ENCODE measurements around the gene EXD3.
A peak's percentile ranks its signal among the peaks of the same experiment; 100 is the strongest.

Gene EXD3

GRCh38 chr9:137297966-137298365 lies 125.0 kb downstream of the EXD3 start:
- no peak for ATAC-seq (replicated peaks)
- H3K36me3 Mint-ChIP-seq (ENCODE audit: insufficient read depth): no peaks in the 10 kb centered on the region
- no peak overlapping the region for H3K4me3 Mint-ChIP-seq
- DNase-seq: no peak
- H3K4me1 Mint-ChIP-seq (ENCODE audit: low read depth in 2 of 2): peaks cover 3 to 10% of the 10 kb centered on the region in 2 donors
- H3K27ac Mint-ChIP-seq: no peak overlapping the region
- H3K27me3 Mint-ChIP-seq: peaks cover 23 to 54% of the 10 kb centered on the region in 2 donors
- H3K9me3 Mint-ChIP-seq: no peaks in the 10 kb centered on the region

- H3K9me3 Mint-ChIP-seq: no peaks in the 10 kb centered on the region
- H3K27me3 Mint-ChIP-seq: peaks cover 24 to 56% of the 10 kb centered on the region in 2 donors
- no peak for DNase-seq
- peaks cover 3 to 10% of the 10 kb centered on the region in 2 donors for H3K4me1 Mint-ChIP-seq (ENCODE audit: low read depth in 2 of 2)
- H3K4me3 Mint-ChIP-seq: peak overlapping the region; percentile 63 to 73
- H3K36me3 Mint-ChIP-seq (ENCODE audit: insufficient read depth): no peaks in the 10 kb centered on the region
- H3K27ac Mint-ChIP-seq: no peak overlapping the region
- ATAC-seq (replicated peaks): no peak
Observed at GRCh38 chr9:137296670-137297664, 126.0 kb downstream of the EXD3 start.

- H3K27ac Mint-ChIP-seq: no peak overlapping the region
- H3K36me3 Mint-ChIP-seq (ENCODE audit: insufficient read depth): no peaks in the 10 kb centered on the region
- no peaks in the 10 kb centered on the region for H3K9me3 Mint-ChIP-seq
- ATAC-seq (replicated peaks) (peak; percentile 18), DNase-seq (no peak)
- H3K27me3 Mint-ChIP-seq: peaks cover 24 to 56% of the 10 kb centered on the region in 2 donors
- H3K4me3 Mint-ChIP-seq: peak overlapping the region; percentile 63 to 73
- peaks cover 3 to 10% of the 10 kb centered on the region in 2 donors for H3K4me1 Mint-ChIP-seq (ENCODE audit: low read depth in 2 of 2)
Observed at GRCh38 chr9:137295849-137296669, 126.9 kb downstream of the EXD3 start.

- DNase-seq (peak; percentile 51 to 58 (median 52)), ATAC-seq (replicated peaks) (peak; percentile 90)
- Mint-ChIP-seq H3K4me1 (ENCODE audit: low read depth in 2 of 2) (peaks cover 0 to 8% of the 10 kb centered on the region in 2 donors), H3K27ac (no peak overlapping the region), H3K27me3 (peaks cover 24 to 56% of the 10 kb centered on the region in 2 donors), H3K9me3 (no peaks in the 10 kb centered on the region), H3K36me3 (ENCODE audit: insufficient read depth) (no peaks in the 10 kb centered on the region), H3K4me3 (no peak overlapping the region)
Observed at GRCh38 chr9:137295238-137295811, 127.6 kb downstream of the EXD3 start.

GRCh38 chr9:137294681-137295237 lies 128.2 kb downstream of the EXD3 start:
- Mint-ChIP-seq H3K4me1 (ENCODE audit: low read depth in 2 of 2) (peaks cover 0 to 5% of the 10 kb centered on the region in 2 donors), H3K4me3 (peak overlapping the region in 1 of 2 donors; percentile 62), H3K36me3 (ENCODE audit: insufficient read depth) (no peaks in the 10 kb centered on the region), H3K27me3 (peaks cover 24 to 56% of the 10 kb centered on the region in 2 donors), H3K27ac (no peak overlapping the region), H3K9me3 (no peaks in the 10 kb centered on the region)
- ATAC-seq (replicated peaks): peak; percentile 16
- DNase-seq: no peak

- peak overlapping the region in 1 of 2 donors; percentile 62 for H3K4me3 Mint-ChIP-seq
- H3K27ac Mint-ChIP-seq: no peak overlapping the region
- H3K9me3 Mint-ChIP-seq: no peaks in the 10 kb centered on the region
- ATAC-seq (replicated peaks) (peak; percentile 26), DNase-seq (no peak)
- H3K36me3 Mint-ChIP-seq (ENCODE audit: insufficient read depth): no peaks in the 10 kb centered on the region
- peaks cover 0 to 5% of the 10 kb centered on the region in 2 donors for H3K4me1 Mint-ChIP-seq (ENCODE audit: low read depth in 2 of 2)
- H3K27me3 Mint-ChIP-seq: peaks cover 24 to 54% of the 10 kb centered on the region in 2 donors
Observed at GRCh38 chr9:137294091-137294680, 128.8 kb downstream of the EXD3 start.

GRCh38 chr9:137293482-137294090 lies 129.4 kb downstream of the EXD3 start:
- H3K27ac Mint-ChIP-seq: no peak overlapping the region
- no peak for ATAC-seq (replicated peaks)
- H3K4me3 Mint-ChIP-seq: peak overlapping the region in 1 of 2 donors; percentile 62
- H3K9me3 Mint-ChIP-seq: no peaks in the 10 kb centered on the region
- DNase-seq: no peak
- H3K36me3 Mint-ChIP-seq (ENCODE audit: insufficient read depth): no peaks in the 10 kb centered on the region
- H3K27me3 Mint-ChIP-seq: peaks cover 24 to 48% of the 10 kb centered on the region in 2 donors
- peaks cover 0 to 5% of the 10 kb centered on the region in 2 donors for H3K4me1 Mint-ChIP-seq (ENCODE audit: low read depth in 2 of 2)

- DNase-seq (no peak), ATAC-seq (replicated peaks) (no peak)
- H3K9me3 Mint-ChIP-seq: no peaks in the 10 kb centered on the region
- peaks cover 24 to 43% of the 10 kb centered on the region in 2 donors for H3K27me3 Mint-ChIP-seq
- H3K4me3 Mint-ChIP-seq: no peak overlapping the region
- H3K27ac Mint-ChIP-seq: no peak overlapping the region
- no peaks in the 10 kb centered on the region for H3K36me3 Mint-ChIP-seq (ENCODE audit: insufficient read depth)
- peaks cover 0 to 5% of the 10 kb centered on the region in 2 donors for H3K4me1 Mint-ChIP-seq (ENCODE audit: low read depth in 2 of 2)
Observed at GRCh38 chr9:137293094-137293481, 129.9 kb downstream of the EXD3 start.

GRCh38 chr9:137286975-137287383 lies 136.0 kb downstream of the EXD3 start:
- H3K4me3 Mint-ChIP-seq: no peak overlapping the region

GRCh38 chr9:137281345-137282116 lies 141.4 kb downstream of the EXD3 start:
- no peaks in the 10 kb centered on the region for H3K27me3 Mint-ChIP-seq

More at GRCh38 chr9:137286975-137287383, 136.0 kb downstream of the EXD3 start:
- peaks cover 0 to 1% of the 10 kb centered on the region in 2 donors for H3K4me1 Mint-ChIP-seq (ENCODE audit: low read depth in 2 of 2)
- no peak overlapping the region for H3K27ac Mint-ChIP-seq
- ATAC-seq (replicated peaks) (no peak), DNase-seq (no peak)
- H3K36me3 Mint-ChIP-seq (ENCODE audit: insufficient read depth): peaks cover 3% of the 10 kb centered on the region
- peaks cover 0 to 5% of the 10 kb centered on the region in 2 donors for H3K27me3 Mint-ChIP-seq
- no peaks in the 10 kb centered on the region for H3K9me3 Mint-ChIP-seq

GRCh38 chr9:137280474-137281344 lies 142.3 kb downstream of the EXD3 start:
- DNase-seq (no peak), ATAC-seq (replicated peaks) (peak; percentile 51)
- Mint-ChIP-seq H3K27me3 (no peaks in the 10 kb centered on the region), H3K36me3 (ENCODE audit: insufficient read depth) (peaks cover 3% of the 10 kb centered on the region), H3K4me1 (ENCODE audit: low read depth in 2 of 2) (peaks cover 7 to 15% of the 10 kb centered on the region in 2 donors), H3K4me3 (no peak overlapping the region), H3K9me3 (no peaks in the 10 kb centered on the region), H3K27ac (no peak overlapping the region)

More at GRCh38 chr9:137281345-137282116, 141.4 kb downstream of the EXD3 start:
- Mint-ChIP-seq H3K9me3 (no peaks in the 10 kb centered on the region), H3K36me3 (ENCODE audit: insufficient read depth) (peaks cover 3% of the 10 kb centered on the region), H3K4me1 (ENCODE audit: low read depth in 2 of 2) (peaks cover 4 to 12% of the 10 kb centered on the region in 2 donors), H3K4me3 (no peak overlapping the region), H3K27ac (no peak overlapping the region)
- ATAC-seq (replicated peaks) (no peak), DNase-seq (no peak)

All from effector memory CD8-positive, alpha-beta T cell (primary cell).